ENCODE measurements around the gene VPS4A. TPM values are rescaled to one million over a fixed set of nuclear protein-coding genes. Genes with fewer than 3 reads are reported as not detected.
"Not testable (repeated sequence)": the region's sequence is repeated elsewhere in the genome, so short reads cannot be mapped to it uniquely, and the experiment has no call there.

Gene VPS4A
- total RNA-seq, 1 donor from 2014 or later = 29.6 TPM

- intact Hi-C loops (cut with DNase I) = no loop called here
- no peak for ATAC-seq
- DNase-seq (ENCODE audit: missing footprints) = no peak
These were observed 35.5 kb downstream of the VPS4A start for GRCh38 chr16:69346683-69347082.

GRCh38 chr16:69348222-69348621 is 37.1 kb downstream of the VPS4A start:
- intact Hi-C loops (cut with DNase I) = no loop called here
- ATAC-seq (no peak), DNase-seq (ENCODE audit: missing footprints) (no peak)

- intact Hi-C loops (cut with DNase I) = no loop called here
These were observed 38.4 kb downstream of the VPS4A start for GRCh38 chr16:69349536-69349935.

GRCh38 chr16:69350536-69351133 is 39.5 kb downstream of the VPS4A start:
- ATAC-seq (no peak), DNase-seq (ENCODE audit: missing footprints) (no peak)
- intact Hi-C loops (cut with DNase I) = no loop called here

More at GRCh38 chr16:69349536-69349935, 38.4 kb downstream of the VPS4A start:
- DNase-seq (ENCODE audit: missing footprints) (no peak), ATAC-seq (no peak)

GRCh38 chr16:69351309-69352027 is 40.3 kb downstream of the VPS4A start, which contains the start of gene TMED6:
Gene TMED6 (minus strand): TSS chr16:69351786. CDS start chr16:69351753, 33 bp downstream.
- no peak for DNase-seq (ENCODE audit: missing footprints)
- intact Hi-C loops (cut with DNase I) = no loop called here
- ATAC-seq = no peak

GRCh38 chr16:69360070-69360469 is 48.9 kb downstream of the VPS4A start:
- intact Hi-C loops (cut with DNase I); DNase-seq (ENCODE audit: missing footprints); ATAC-seq: not testable (repeated sequence)

- intact Hi-C loops (cut with DNase I) = no loop called here
- ATAC-seq = no peak
These were observed 52.1 kb downstream of the VPS4A start for GRCh38 chr16:69363281-69363717.

GRCh38 chr16:69364088-69364487 is 52.9 kb downstream of the VPS4A start:
- intact Hi-C loops (cut with DNase I) = no loop called here

More at GRCh38 chr16:69363281-69363717, 52.1 kb downstream of the VPS4A start:
- no peak for DNase-seq (ENCODE audit: missing footprints)

GRCh38 chr16:69365901-69366300 is 54.8 kb downstream of the VPS4A start:
- DNase-seq (ENCODE audit: missing footprints) (no peak), ATAC-seq (no peak)
- intact Hi-C loops (cut with DNase I) = no loop called here

More at GRCh38 chr16:69364088-69364487, 52.9 kb downstream of the VPS4A start:
- DNase-seq (ENCODE audit: missing footprints) = no peak
- ATAC-seq = no peak

- ATAC-seq = no peak
- intact Hi-C loops (cut with DNase I) = no loop called here
- no peak for DNase-seq (ENCODE audit: missing footprints)
These were observed 55.3 kb downstream of the VPS4A start for GRCh38 chr16:69366431-69366830.

- no peak for ATAC-seq
- intact Hi-C loops (cut with DNase I) = no loop called here
- no peak for DNase-seq (ENCODE audit: missing footprints)
These were observed 56.8 kb downstream of the VPS4A start for GRCh38 chr16:69367980-69368379.

GRCh38 chr16:69368866-69369265 is 57.7 kb downstream of the VPS4A start:
- intact Hi-C loops (cut with DNase I) = no loop called here
- DNase-seq (ENCODE audit: missing footprints) (no peak), ATAC-seq (no peak)

GRCh38 chr16:69371564-69371963 is 60.4 kb downstream of the VPS4A start:
- intact Hi-C loops (cut with DNase I) = no loop called here
- no peak for ATAC-seq
- DNase-seq (ENCODE audit: missing footprints) = no peak

GRCh38 chr16:69373019-69373418 is 61.9 kb downstream of the VPS4A start:
- no peak for DNase-seq (ENCODE audit: missing footprints)
- intact Hi-C loops (cut with DNase I) = no loop called here
- ATAC-seq = no peak

Other genes starting within 250 kb of the VPS4A start
- 0.30 TPM for gene HAS3, start 205.7 kb upstream of the VPS4A start, total RNA-seq
- gene CHTF8, start 178.8 kb upstream of the VPS4A start, total RNA-seq = 58.3 TPM
- 26.6 TPM for gene UTP4, start 178.7 kb upstream of the VPS4A start, total RNA-seq
- gene SNTB2, start 124.2 kb upstream of the VPS4A start, total RNA-seq = 16.5 TPM
- 5.2 TPM for gene PDF, start 19.2 kb downstream of the VPS4A start, total RNA-seq
- gene COG8, start 28.2 kb downstream of the VPS4A start, total RNA-seq = 19.6 TPM
- gene NIP7, start 28.4 kb downstream of the VPS4A start, total RNA-seq = 9.6 TPM
- not detected for gene TMED6, start 40.4 kb downstream of the VPS4A start, total RNA-seq
- 24.8 TPM for gene TERF2, start 74.7 kb downstream of the VPS4A start, total RNA-seq
- gene CYB5B, start 113.3 kb downstream of the VPS4A start, total RNA-seq = 65.5 TPM